Measurements from ENCODE around the gene ESPN.

Gene ESPN

GRCh38 chr1:6419397-6419803, 5.2 kb upstream of the ESPN start:
- H3K4me3 ChIP-seq (ENCODE audit: low read depth, low read length): no peak overlapping the region
- no peak for TF ChIP-seq CTCF (IDR thresholded peaks at IDR 0.05; ENCODE audit: insufficient read depth, low read length, missing control alignments)
- ChIA-PET POLR2A (no interaction called here), CTCF (interaction anchor here (1.0 to 4.7 kb wide), 5 partner anchors 8 to 71 kb away, joined by 3 to 37 read pairs (median 4); no protein-coding TSS in a partner anchor)
- no peak for DNase-seq (ENCODE audit: low read depth, low spot score)

GRCh38 chr1:6419804-6420453, 4.6 kb upstream of the ESPN start, which contains the start of gene HES2:
TSS of gene HES2 (minus strand) at chr1:6419919. CDS start at chr1:6419820, 99 bp downstream.
- H3K4me3 ChIP-seq (ENCODE audit: low read depth, low read length): no peak within 1 kb of the TSS
- POLR2A ChIA-PET: no interaction called here
- CTCF ChIA-PET: interaction anchor here (0.9 to 4.7 kb wide), 9 partner anchors 8 to 71 kb away, joined by 3 to 37 read pairs (median 4); no protein-coding TSS in a partner anchor
- TF ChIP-seq CTCF (IDR thresholded peaks at IDR 0.05; ENCODE audit: insufficient read depth, low read length, missing control alignments): no peak
- DNase-seq (ENCODE audit: low read depth, low spot score): no peak

GRCh38 chr1:6420454-6421042, 4.0 kb upstream of the ESPN start:
- CTCF ChIA-PET: interaction anchor here (0.9 to 4.7 kb wide), 10 partner anchors 9 to 174 kb away, joined by 3 to 37 read pairs (median 4); no protein-coding TSS in a partner anchor
- POLR2A ChIA-PET: no interaction called here
- H3K4me3 ChIP-seq (ENCODE audit: low read depth, low read length): no peak overlapping the region
- no peak for TF ChIP-seq CTCF (IDR thresholded peaks at IDR 0.05; ENCODE audit: insufficient read depth, low read length, missing control alignments)
- DNase-seq (ENCODE audit: low read depth, low spot score): no peak

GRCh38 chr1:6421266-6421665, 3.3 kb upstream of the ESPN start:
- ChIA-PET CTCF (interaction anchor here (1.1 to 3.1 kb wide), 6 partner anchors 17 to 175 kb away, joined by 3 to 31 read pairs (median 4); no protein-coding TSS in a partner anchor), POLR2A (no interaction called here)
- TF ChIP-seq CTCF (IDR thresholded peaks at IDR 0.05; ENCODE audit: insufficient read depth, low read length, missing control alignments): no peak
- H3K4me3 ChIP-seq (ENCODE audit: low read depth, low read length): no peak overlapping the region
- no peak for DNase-seq (ENCODE audit: low read depth, low spot score)

GRCh38 chr1:6423321-6423999, 1.1 kb upstream of the ESPN start:
- peak; percentile 72 for TF ChIP-seq CTCF (IDR thresholded peaks at IDR 0.05; ENCODE audit: insufficient read depth, low read length, missing control alignments)
- CTCF ChIA-PET: interaction anchor here (0.7 to 3.1 kb wide), 9 partner anchors 9 to 344 kb away, joined by 3 to 31 read pairs (median 5); no protein-coding TSS in a partner anchor
- POLR2A ChIA-PET: no interaction called here
- no peak overlapping the region for H3K4me3 ChIP-seq (ENCODE audit: low read depth, low read length)
- no peak for DNase-seq (ENCODE audit: low read depth, low spot score)
